Measurements from ENCODE around the gene RPL26. TPM values are rescaled to one million over a fixed set of nuclear protein-coding genes. Genes with fewer than 3 reads are reported as not detected.
"Not testable (repeated sequence)": the region's sequence is repeated elsewhere in the genome, so short reads cannot be mapped to it uniquely, and the experiment has no call there.

The RPL26 gene
- total RNA-seq, 1 donor: 6,688 TPM

GRCh38 chr17:8362651-8363332 lies 20.2 kb downstream of the RPL26 start:
- Histone ChIP-seq H3K4me1 (ENCODE audit: insufficient read depth, low read length) (no peaks in the 10 kb centered on the region), H3K27me3 (ENCODE audit: insufficient read depth, low read length) (no peaks in the 10 kb centered on the region), H3K4me3 (ENCODE audit: low read length) (no peak overlapping the region), H3K9me3 (ENCODE audit: low read depth, low read length) (no peaks in the 10 kb centered on the region)

- Histone ChIP-seq H3K4me3 (ENCODE audit: low read length) (no peak overlapping the region), H3K4me1 (ENCODE audit: insufficient read depth, low read length) (no peaks in the 10 kb centered on the region), H3K9me3 (ENCODE audit: low read depth, low read length) (no peaks in the 10 kb centered on the region), H3K27me3 (ENCODE audit: insufficient read depth, low read length) (no peaks in the 10 kb centered on the region)
Measured at GRCh38 chr17:8360751-8361150, 22.2 kb downstream of the RPL26 start.

- Histone ChIP-seq H3K9me3 (ENCODE audit: low read depth, low read length) (no peaks in the 10 kb centered on the region), H3K4me3 (ENCODE audit: low read length) (no peak overlapping the region), H3K4me1 (ENCODE audit: insufficient read depth, low read length) (no peaks in the 10 kb centered on the region), H3K27me3 (ENCODE audit: insufficient read depth, low read length) (no peaks in the 10 kb centered on the region)
Measured at GRCh38 chr17:8360260-8360659, 22.7 kb downstream of the RPL26 start.

GRCh38 chr17:8359769-8360168 lies 23.2 kb downstream of the RPL26 start:
- Histone ChIP-seq H3K4me3 (ENCODE audit: low read length) (no peak overlapping the region), H3K4me1 (ENCODE audit: insufficient read depth, low read length) (no peaks in the 10 kb centered on the region), H3K27me3 (ENCODE audit: insufficient read depth, low read length) (no peaks in the 10 kb centered on the region), H3K9me3 (ENCODE audit: low read depth, low read length) (no peaks in the 10 kb centered on the region)

- H3K9me3 ChIP-seq (ENCODE audit: low read depth, low read length): no peaks in the 10 kb centered on the region
- H3K27me3 ChIP-seq (ENCODE audit: insufficient read depth, low read length): no peaks in the 10 kb centered on the region
- H3K4me3 ChIP-seq (ENCODE audit: low read length): no peak overlapping the region
- no peaks in the 10 kb centered on the region for H3K4me1 ChIP-seq (ENCODE audit: insufficient read depth, low read length)
Measured at GRCh38 chr17:8357910-8358309, 25.1 kb downstream of the RPL26 start.

GRCh38 chr17:8354236-8354635 lies 28.8 kb downstream of the RPL26 start:
- Histone ChIP-seq H3K9me3 (ENCODE audit: low read depth, low read length) (no peaks in the 10 kb centered on the region), H3K4me1 (ENCODE audit: insufficient read depth, low read length) (no peaks in the 10 kb centered on the region), H3K27me3 (ENCODE audit: insufficient read depth, low read length) (no peaks in the 10 kb centered on the region), H3K4me3 (ENCODE audit: low read length) (no peak overlapping the region)

- Histone ChIP-seq H3K4me3 (ENCODE audit: low read length) (no peak overlapping the region), H3K9me3 (ENCODE audit: low read depth, low read length) (no peaks in the 10 kb centered on the region), H3K27me3 (ENCODE audit: insufficient read depth, low read length) (no peaks in the 10 kb centered on the region), H3K4me1 (ENCODE audit: insufficient read depth, low read length) (no peaks in the 10 kb centered on the region)
Measured at GRCh38 chr17:8353736-8354135, 29.3 kb downstream of the RPL26 start.

GRCh38 chr17:8350339-8350738 lies 32.7 kb downstream of the RPL26 start:
- no peak overlapping the region for H3K4me3 ChIP-seq (ENCODE audit: low read length)
- H3K27me3 ChIP-seq (ENCODE audit: insufficient read depth, low read length): no peaks in the 10 kb centered on the region
- no peaks in the 10 kb centered on the region for H3K9me3 ChIP-seq (ENCODE audit: low read depth, low read length)
- no peaks in the 10 kb centered on the region for H3K4me1 ChIP-seq (ENCODE audit: insufficient read depth, low read length)

GRCh38 chr17:8347001-8347400 lies 36.0 kb downstream of the RPL26 start:
- H3K27me3 ChIP-seq (ENCODE audit: insufficient read depth, low read length); H3K4me3 ChIP-seq (ENCODE audit: low read length); H3K9me3 ChIP-seq (ENCODE audit: low read depth, low read length); H3K4me1 ChIP-seq (ENCODE audit: insufficient read depth, low read length): not testable (repeated sequence)

GRCh38 chr17:8345951-8346665 lies 36.9 kb downstream of the RPL26 start:
- Histone ChIP-seq H3K9me3 (ENCODE audit: low read depth, low read length) (no peaks in the 10 kb centered on the region), H3K27me3 (ENCODE audit: insufficient read depth, low read length) (no peaks in the 10 kb centered on the region), H3K4me1 (ENCODE audit: insufficient read depth, low read length) (no peaks in the 10 kb centered on the region), H3K4me3 (ENCODE audit: low read length) (no peak overlapping the region)

GRCh38 chr17:8345052-8345690 lies 37.8 kb downstream of the RPL26 start:
- no peak overlapping the region for H3K4me3 ChIP-seq (ENCODE audit: low read length)

GRCh38 chr17:8341456-8341855 lies 41.5 kb downstream of the RPL26 start:
- Histone ChIP-seq H3K27me3 (ENCODE audit: insufficient read depth, low read length) (no peaks in the 10 kb centered on the region), H3K4me3 (ENCODE audit: low read length) (no peak overlapping the region), H3K4me1 (ENCODE audit: insufficient read depth, low read length) (peaks cover 18% of the 10 kb centered on the region), H3K9me3 (ENCODE audit: low read depth, low read length) (no peaks in the 10 kb centered on the region)

More at GRCh38 chr17:8345052-8345690, 37.8 kb downstream of the RPL26 start:
- Histone ChIP-seq H3K27me3 (ENCODE audit: insufficient read depth, low read length) (no peaks in the 10 kb centered on the region), H3K4me1 (ENCODE audit: insufficient read depth, low read length) (no peaks in the 10 kb centered on the region), H3K9me3 (ENCODE audit: low read depth, low read length) (no peaks in the 10 kb centered on the region)

GRCh38 chr17:8339540-8339939 lies 43.5 kb downstream of the RPL26 start, which contains the start of gene ODF4:
Gene ODF4, plus strand, starts transcription at chr17:8339840. Its CDS starts 212 bp downstream, at chr17:8340052.
- no peak within 1 kb of the TSS for H3K4me3 ChIP-seq (ENCODE audit: low read length)
- no peaks in the 10 kb centered on the region for H3K27me3 ChIP-seq (ENCODE audit: insufficient read depth, low read length)
- H3K4me1 ChIP-seq (ENCODE audit: insufficient read depth, low read length): peaks cover 18% of the 10 kb centered on the region
- no peaks in the 10 kb centered on the region for H3K9me3 ChIP-seq (ENCODE audit: low read depth, low read length)

GRCh38 chr17:8338753-8339140 lies 44.2 kb downstream of the RPL26 start:
- H3K9me3 ChIP-seq (ENCODE audit: low read depth, low read length): no peaks in the 10 kb centered on the region
- no peaks in the 10 kb centered on the region for H3K27me3 ChIP-seq (ENCODE audit: insufficient read depth, low read length)
- no peak overlapping the region for H3K4me3 ChIP-seq (ENCODE audit: low read length)
- H3K4me1 ChIP-seq (ENCODE audit: insufficient read depth, low read length): peaks cover 18% of the 10 kb centered on the region

All from mononuclear cell (primary cell).